HG03520 (cell line): ENCODE measurements around the gene LIME1.

Experiments used
- ATAC-seq: cut with Tn5 transposase; IDR thresholded peaks from one replicate; pipeline ENCODE4 v1.9.1; 2021; ENCODE audit warnings: mild to moderate bottlenecking, moderate library complexity; ENCODE audit not compliant: unreplicated experiment

Gene LIME1

GRCh38 chr20:63737945-63738686, 1.7 kb downstream of the LIME1 start:
- ATAC-seq, result no peak

GRCh38 chr20:63738687-63739129, 2.2 kb downstream of the LIME1 start:
- ATAC-seq, result no peak

DNA sequence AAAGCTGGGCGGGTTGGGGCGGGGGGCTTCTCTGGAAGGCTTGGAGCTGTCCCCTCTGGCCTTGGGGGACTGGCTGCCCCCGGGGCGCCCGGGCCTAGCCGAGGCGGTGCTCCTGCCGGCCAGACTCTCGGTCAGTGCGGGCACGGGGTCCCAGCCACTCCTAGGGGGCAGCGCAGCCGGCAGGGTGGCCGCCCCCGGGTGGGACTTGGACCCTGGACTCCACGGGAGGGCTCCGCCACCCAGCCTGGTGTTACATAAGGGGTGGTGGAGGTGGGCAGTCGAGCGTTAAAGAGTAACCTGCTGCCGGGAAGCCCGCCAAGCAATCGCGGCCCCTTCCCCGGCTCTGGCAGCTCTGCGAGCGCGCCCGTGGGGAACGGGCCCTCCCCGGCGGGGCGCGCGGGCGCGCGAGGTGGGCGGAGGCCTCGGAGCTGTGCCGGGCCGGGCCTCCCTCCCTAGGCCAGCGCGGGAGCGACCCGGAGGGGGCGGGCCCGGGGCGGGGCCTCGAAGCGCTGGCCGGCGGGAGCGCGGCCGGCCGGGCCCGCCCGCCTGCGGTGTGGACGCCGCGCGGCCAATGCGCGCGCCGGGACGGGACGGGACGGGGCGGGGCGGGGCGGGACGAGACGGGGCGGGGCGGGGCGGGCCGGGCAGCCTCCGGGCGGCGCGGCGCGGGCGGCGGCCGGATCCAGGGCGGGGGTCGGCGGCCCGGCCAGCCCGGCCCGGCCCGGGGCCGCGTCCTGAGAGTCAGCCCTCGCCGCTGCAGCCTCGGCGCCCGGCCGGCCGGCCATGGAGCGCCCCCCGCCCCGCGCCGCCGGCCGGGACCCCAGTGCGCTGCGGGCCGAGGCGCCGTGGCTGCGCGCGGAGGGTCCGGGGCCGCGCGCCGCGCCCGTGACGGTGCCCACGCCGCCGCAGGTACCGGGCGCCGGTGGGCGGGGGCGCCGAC, 2.9 kb downstream of the LIME1 start, which contains the start of gene SLC2A4RG:
Gene SLC2A4RG (plus strand): TSS at position 647 of the 940 bp plus-strand sequence. CDS start 137 bp downstream, at position 784.
- ATAC-seq, result no peak

- ATAC-seq, result no peak
Measured at GRCh38 chr20:63740070-63740626, 3.7 kb downstream of the LIME1 start.

DNA sequence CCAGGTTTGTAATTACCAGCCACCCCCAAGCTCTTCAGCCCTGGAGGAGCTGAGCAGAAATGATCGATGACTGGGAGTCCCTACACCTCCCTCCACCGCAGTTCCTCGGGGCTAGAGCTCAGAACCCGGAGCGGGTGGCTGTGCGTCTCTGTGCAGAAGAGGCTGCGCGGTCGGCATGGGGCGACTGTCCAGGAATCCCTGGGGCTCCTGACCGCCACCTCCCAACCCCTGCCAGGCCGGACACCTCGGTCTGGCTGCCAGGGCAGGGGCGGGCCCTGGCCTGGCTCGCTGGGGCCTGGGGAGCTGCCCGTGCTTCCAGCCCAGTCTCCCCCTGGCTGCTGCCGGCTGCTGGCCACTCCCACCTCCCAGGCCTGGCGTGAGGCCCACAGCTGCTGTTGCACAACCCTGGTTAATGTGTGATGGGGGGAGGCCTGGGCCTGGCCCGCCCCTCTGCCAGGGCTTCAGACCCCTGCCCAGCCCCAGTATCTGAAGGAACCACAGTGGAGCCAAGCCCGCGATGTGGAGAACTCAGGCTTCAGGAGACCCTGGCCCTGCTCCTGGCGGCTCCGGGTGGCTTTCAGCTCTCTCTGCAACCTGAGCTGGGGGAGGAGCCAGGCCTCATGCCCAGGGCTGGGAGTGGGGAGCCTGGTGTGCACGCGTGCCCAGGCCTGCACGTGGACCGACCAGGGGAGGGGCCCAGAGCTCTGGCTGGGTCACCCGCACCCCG, 4.3 kb downstream of the LIME1 start:
- no peak for ATAC-seq

DNA sequence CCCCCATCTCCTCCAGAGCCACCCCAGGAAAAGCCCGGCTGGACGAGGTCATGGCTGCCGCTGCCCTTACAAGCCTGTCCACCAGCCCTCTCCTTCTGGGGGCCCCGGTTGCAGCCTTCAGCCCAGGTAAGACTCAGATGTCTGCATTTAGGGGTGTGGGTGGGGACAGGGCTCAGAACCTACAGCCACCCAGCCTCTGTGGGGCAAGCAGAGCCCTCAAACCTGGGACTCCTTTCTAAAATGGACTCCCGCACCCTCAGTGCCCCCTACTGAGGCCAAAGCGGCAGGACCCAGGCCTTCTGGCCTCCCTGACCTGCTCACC, 4.9 kb downstream of the LIME1 start:
- no peak for ATAC-seq

DNA sequence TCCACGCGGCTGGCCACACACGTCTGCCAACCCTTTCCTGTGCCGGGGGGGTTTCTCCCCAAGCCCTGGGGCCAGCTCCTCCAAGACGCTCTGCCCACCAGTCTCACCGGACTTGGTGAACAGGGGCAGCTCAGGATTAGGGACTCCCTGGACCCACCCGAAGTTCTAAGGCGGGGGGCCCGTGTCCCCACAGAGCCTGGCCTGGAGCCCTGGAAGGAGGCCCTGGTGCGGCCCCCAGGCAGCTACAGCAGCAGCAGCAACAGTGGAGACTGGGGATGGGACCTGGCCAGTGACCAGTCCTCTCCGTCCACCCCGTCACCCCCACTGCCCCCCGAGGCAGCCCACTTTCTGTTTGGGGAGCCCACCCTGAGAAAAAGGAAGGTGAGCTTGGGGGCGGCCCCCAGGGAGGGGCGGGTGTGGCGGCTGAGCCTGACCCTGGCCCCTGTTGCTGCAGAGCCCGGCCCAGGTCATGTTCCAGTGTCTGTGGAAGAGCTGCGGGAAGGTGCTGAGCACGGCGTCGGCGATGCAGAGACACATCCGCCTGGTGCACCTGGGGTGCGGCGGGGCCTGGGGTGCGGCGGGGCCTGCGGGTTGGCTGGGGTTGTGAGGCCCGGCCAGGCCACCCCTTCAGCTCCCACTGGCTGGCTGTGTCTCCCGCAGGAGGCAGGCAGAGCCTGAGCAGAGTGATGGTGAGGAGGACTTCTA, 5.4 kb downstream of the LIME1 start:
- no peak for ATAC-seq

DNA sequence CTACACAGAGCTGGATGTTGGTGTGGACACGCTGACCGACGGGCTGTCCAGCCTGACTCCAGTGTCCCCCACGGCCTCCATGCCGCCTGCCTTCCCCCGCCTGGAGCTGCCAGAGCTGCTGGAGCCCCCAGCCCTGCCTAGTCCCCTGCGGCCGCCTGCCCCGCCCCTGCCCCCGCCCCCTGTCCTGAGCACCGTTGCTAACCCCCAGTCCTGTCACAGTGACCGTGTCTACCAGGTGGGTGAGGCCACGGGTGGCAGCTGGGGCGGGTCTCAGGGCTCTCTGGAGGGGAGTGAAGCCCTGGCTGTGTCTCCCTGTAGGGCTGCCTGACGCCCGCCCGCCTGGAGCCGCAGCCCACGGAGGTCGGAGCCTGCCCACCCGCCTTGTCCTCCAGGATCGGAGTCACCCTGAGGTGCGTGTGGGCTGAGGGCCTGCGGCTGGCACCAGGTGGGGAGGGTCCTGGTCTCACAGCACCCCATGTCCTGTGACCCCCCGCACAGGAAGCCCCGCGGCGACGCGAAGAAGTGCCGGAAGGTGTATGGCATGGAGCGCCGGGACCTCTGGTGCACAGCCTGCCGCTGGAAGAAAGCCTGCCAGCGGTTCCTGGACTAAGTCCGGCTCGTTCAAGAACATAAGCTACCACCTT, 6.0 kb downstream of the LIME1 start:
- ATAC-seq, result no peak

GRCh38 chr20:63743210-63743970, 6.9 kb downstream of the LIME1 start:
- ATAC-seq, result no peak

DNA sequence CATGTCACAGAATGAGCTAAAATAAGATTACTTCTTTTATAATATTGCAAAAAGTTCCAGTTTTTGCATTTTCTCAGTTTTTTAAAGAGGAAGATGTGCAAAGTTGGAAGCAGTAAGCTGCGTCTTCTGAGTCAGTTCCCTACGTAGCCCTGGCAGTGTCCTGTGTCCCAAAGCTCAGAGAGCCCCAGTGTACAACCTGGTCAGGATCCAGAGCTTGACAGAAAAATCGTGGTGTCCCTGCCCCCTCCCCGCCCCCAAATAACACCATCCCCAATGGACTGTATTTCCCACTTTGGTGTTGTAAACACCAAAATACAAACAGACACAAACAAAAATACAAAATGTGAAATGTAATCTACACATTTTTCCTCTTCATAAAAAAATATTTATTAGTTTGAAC, 7.7 kb downstream of the LIME1 start:
- ATAC-seq, result no peak

DNA sequence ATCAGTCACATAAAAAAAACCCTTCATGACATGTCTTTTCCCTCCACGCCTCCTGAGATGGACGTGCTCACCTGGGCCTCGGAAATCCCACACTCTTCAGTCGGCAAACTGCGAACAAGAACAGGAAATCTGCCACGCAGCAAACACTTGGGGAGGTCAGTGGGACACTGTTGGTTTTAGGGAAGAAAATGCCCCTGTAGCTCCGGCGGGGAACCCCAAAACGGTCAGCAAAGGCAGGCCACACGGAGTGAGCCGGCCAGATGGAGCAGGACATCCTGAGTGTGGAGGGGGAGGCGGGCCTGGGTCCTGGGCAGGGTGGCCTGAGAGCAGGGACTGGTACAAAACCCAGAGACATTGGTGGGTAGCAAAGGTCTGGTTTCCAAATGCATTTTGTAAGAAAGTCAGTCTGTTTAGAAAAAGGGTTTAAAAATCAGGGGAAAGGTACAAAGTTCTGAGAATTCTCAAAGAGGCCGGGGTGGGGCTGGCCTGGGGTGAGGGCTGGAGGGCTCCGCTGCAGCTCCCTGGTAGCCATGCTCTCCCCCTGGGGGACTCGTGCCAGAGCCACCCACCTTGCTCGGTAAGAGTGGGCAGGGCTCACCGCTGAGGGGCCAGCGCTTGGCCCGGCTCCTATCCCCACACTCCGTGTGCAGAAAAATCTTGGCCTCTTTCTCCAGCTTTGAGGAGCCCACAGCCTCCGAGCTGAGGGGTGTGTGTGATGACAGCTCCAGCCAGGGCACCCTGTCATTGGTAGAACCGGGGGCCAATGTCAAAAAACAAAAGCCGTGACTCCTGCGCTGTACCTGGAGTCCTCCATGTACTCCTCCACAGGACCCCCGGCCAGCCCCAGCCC, 8.3 kb downstream of the LIME1 start:
- no peak for ATAC-seq

GRCh38 chr20:63745424-63745805, 9.0 kb downstream of the LIME1 start:
- no peak for ATAC-seq

- no peak for ATAC-seq
Measured at GRCh38 chr20:63745961-63746731, 9.7 kb downstream of the LIME1 start.

DNA sequence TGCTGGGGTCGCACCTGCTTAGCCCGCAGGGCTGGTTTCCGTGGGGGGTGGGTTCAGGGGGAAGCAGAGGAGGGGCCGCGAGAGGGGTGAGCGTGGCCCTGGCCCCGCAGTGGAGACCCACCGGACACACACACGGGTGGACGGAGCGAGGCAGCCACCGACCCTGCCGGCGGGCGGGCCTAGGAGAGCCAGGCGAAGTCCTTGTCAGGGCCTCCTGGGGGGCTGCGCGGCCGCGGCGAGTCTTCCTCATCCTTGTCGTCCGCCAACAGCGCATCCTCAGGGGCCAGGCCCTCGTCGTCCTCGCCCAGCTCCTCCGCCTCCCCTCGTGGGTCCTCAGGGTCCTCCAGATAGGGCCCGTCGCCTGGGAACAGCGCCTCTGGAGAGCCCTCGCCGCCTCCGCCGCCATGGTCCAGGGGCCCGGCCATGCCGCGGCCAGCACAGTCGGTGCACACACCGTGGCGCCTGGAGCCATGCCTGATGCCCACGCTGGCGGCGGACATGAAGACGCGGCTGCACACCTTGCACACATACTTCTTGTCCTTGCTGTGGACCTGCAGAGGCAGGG, 10.4 kb downstream of the LIME1 start:
- no peak for ATAC-seq

GRCh38 chr20:63747622-63748069, 11.2 kb downstream of the LIME1 start:
- no peak for ATAC-seq

GRCh38 chr20:63748070-63748933, 11.8 kb downstream of the LIME1 start:
- ATAC-seq, result no peak
